SKM-1 (cell line): Measurements from ENCODE around the gene SELENOW.

Source experiments
- DNase-seq: peaks from one replicate; lab custom pipeline; 2025; ENCODE audit not compliant: unreplicated experiment; lab: John Stamatoyannopoulos, UW

Gene SELENOW

DNA sequence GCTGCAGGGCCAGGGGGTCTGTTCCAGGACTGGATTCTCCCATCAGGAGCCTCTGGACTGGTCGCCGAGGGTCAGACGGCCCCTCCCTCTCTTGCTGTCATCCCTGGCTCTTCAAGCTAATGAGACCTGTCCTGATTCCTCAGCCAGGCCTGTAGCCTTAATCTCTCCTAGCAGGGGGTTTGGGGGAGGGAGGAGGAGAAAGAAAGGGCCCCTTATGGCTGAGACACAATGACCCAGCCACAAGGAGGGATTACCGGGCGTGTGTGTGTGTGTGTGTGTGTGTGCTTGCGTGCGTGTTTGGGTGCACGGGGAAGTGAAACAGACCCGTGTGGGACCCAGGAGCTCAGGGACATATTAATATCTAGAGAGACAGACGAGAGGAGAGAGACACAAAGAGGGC lies 41.4 kb downstream of the SELENOW start:
- DNase-seq = no peak

DNA sequence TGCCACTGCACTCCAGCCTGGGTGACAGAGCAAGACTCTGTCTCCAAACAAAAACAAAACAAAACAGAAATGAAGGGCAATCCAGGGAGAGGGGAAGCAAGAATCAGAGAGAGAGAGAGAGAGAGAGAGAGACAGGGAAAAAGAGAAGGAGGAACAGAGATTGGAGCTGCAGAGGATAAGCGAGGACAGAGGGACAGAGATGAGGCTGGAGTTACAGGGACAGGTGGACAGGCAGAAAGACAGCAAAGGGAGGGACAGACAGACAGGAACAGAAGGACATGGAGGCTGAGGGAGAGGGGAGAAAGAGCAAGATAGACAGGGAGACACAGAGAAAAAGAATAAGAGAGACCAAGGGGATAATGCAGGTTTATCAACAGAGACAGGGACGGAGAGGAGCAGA lies 41.9 kb downstream of the SELENOW start:
- DNase-seq = no peak

DNA sequence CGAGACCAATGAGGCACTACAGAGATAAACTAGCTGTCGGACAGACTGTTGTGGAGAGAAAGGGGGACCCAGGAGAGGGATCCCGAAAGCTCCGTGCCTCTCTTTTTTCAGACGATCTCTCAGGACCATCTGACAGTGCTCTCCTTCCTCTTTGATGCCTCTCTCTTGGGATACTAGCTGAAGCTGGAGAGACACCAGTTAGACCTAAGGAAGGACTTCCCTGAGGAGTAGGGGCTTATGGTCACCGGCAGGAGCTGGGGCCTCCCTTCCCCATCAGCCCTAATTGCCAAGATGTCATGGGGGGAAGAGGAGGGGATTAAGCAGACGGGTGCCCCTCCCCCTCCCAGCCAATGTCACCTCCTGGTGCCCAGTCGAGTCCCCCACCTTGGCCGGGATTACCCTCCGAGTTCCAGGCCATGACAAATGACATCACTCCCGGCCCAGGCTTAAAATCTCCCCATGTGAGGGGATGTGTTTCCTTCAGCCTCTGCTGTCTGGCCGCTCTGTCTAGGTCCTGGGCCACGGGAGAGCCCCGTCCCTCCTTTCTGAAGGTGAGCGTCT lies 43.0 kb downstream of the SELENOW start, which contains the start of gene CRX:
Gene CRX (plus strand): TSS at position 478 of the 561 bp plus-strand sequence. CDS start 12,507 bp downstream, outside the sequence.
- DNase-seq = no peak

DNA sequence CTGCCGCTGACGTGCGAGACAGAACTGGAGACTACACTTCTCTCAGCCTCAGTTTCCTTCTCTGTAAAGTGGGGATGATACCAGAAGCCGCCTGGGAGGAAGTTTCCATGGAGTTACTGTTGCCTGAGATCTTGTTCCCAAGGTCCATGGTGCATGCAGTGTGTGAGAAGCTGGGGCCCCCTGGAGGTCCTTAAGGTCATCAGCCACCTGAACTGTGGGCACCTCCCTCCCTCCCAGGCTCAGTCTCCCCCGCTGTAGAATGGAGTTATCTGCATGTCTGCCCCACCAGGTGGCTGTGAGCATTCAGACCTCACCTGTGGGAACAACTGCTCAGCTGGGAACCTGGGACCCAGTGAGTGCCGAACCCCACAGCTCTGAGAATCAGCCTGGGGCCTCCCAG lies 45.9 kb downstream of the SELENOW start:
- DNase-seq = no peak

DNA sequence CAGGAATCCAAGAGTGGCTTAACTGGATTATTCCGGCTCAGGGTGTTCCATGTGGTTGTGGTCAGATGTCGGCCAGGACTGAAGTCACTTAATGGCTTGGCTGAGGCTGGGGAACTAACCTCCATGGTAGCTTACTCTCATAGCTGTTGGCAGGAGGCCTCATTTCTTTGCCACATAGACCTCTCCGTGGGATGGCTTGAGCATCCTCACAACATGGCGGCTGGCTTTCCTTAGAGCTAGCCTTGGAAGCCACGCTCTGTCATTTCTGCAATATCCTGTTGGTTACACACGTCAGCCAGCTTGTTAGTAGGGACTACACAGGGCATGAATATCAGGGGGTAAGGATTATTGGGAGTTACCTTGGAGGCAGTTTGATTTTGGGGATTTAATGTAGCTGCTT lies 48.3 kb downstream of the SELENOW start:
- DNase-seq = no peak

DNA sequence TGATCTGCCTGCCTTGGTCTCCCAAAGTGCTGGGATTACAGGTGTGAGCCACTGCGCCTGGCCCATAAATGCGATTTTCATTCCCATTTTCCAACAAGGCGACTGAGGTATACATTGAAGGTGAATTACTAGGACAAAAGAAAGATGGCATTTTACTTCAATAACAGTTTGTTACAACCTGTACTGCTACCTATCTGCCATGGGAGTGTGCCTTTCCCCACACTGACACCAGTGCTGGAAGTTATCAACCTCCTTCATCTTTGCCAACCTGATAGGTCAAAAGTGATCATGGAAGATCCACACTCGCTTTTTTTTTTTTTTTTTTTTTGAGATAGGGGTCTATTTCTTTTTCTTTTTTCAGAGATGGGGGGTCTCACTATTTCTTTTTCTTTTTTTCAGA lies 54.2 kb downstream of the SELENOW start:
- DNase-seq = no peak
